Suprapubic skin (tissue), 4 donors: ENCODE data around the gene ERCC6.

ENCODE experiments used
- EP300 ChIP-seq: sonication (generic); formaldehyde crosslinking; IDR thresholded peaks from one replicate; pipeline ENCODE4 v1.6.1; 2017; ENCODE audit warnings: antibody characterized with exemption
- POLR2A ChIP-seq, 2 donors: fragments of 450-650 bp; IDR thresholded peaks; one replicate each; pipeline ENCODE4 v1.6.1; 2017; ENCODE audit warnings: antibody characterized with exemption in 2 of 2, mild to moderate bottlenecking in 2 of 2, moderate library complexity in 2 of 2
- POLR2AphosphoS5 ChIP-seq, 3 donors: sonication (generic); formaldehyde crosslinking; IDR thresholded peaks; one replicate each; pipeline ENCODE4 v1.6.1; 2017; ENCODE audit warnings: antibody characterized with exemption in 3 of 3
- TF ChIP-seq, protein P1 (sequence below), 2 donors: fragments of 200-600 bp in 1 of 2; fragments of 450-650 bp in 1 of 2; sonication (generic) in 1 of 2; IDR thresholded peaks; one replicate each; pipeline ENCODE4 v1.5.1; 2016 to 2019; ENCODE audit warnings: antibody characterized with exemption in 2 of 2, mild to moderate bottlenecking in 1 of 2, moderate library complexity in 1 of 2

DNA sequence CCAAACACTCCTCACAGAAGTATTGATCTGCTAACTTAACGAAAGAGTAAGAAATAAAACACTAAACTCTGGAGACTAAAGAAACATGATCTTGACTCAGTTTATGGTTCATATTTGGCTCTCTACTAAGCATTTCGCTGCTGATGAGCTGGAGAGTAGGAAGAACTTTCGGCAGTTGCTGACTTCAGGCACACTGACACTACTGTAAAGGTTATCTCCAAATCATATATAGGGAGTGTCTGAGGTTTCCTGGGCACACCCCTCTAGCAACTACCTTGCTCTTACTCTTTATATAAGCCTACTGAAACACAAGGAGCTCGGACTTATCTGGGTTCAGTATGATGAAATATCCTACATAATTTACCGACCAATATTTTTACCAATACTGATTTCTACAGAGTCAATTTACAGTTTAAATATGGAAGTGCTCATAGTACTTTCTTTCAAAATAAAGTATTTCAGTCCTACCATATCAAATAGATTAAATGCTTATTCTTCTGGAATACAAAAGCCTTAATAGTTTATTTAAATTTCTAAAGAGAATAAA, 39.5 kb downstream of the ERCC6 start:
- TF ChIP-seq POLR2A (IDR thresholded peaks at IDR 0.05) (no peak), POLR2AphosphoS5 (IDR thresholded peaks at IDR 0.05) (no peak), EP300 (no peak)
- TF ChIP-seq, protein P1, sequence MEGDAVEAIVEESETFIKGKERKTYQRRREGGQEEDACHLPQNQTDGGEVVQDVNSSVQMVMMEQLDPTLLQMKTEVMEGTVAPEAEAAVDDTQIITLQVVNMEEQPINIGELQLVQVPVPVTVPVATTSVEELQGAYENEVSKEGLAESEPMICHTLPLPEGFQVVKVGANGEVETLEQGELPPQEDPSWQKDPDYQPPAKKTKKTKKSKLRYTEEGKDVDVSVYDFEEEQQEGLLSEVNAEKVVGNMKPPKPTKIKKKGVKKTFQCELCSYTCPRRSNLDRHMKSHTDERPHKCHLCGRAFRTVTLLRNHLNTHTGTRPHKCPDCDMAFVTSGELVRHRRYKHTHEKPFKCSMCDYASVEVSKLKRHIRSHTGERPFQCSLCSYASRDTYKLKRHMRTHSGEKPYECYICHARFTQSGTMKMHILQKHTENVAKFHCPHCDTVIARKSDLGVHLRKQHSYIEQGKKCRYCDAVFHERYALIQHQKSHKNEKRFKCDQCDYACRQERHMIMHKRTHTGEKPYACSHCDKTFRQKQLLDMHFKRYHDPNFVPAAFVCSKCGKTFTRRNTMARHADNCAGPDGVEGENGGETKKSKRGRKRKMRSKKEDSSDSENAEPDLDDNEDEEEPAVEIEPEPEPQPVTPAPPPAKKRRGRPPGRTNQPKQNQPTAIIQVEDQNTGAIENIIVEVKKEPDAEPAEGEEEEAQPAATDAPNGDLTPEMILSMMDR (IDR thresholded peaks at IDR 0.05) = no peak
